NAMALWA (cell line): ENCODE measurements around the gene ERO1B.
"Not testable (repeated sequence)": the region's sequence is repeated elsewhere in the genome, so short reads cannot be mapped to it uniquely, and the experiment has no call there.

Experiments
- DNase-seq: peaks from one replicate; pipeline ENCODE4 v3.0.0-alpha.2; 2015; ENCODE audit warnings: low spot score

ERO1B gene

DNA sequence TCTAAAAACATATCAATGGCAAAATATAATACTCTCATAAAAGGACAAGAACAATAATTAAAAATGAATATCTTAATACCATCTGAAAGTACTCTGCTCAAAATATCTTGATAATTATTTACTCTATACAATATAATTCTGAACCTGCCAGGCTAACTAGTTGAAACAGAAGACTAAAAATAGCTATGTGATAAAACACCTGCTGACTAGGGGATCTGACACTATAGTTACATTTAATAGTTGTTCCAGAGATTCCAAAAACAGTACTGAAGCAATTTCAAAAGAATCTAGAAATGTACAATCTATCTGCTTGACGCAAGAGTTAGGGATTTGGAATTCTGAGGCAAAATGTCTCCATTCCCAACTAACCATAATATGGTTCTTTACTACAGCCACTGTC, 30.2 kb downstream of the ERO1B start:
- DNase-seq, result no peak

DNA sequence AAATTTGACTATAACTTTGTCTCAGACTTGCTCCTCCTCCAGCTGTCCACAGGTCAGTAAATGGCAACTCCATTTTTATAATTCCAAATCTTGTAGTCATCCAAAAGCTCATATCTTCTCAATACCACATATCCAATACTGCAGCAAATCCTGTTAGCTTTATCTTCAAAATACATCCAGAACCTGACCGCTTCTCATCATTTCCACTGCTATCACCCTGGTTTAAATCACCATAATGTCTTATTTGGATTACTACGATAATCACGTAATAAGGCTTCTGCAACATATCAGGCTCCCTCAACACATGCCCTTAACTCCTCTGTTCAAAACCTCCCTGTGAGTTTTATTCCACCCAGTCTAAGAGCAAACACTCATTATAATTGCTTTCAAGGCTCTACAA, 34.5 kb downstream of the ERO1B start:
- DNase-seq, result no peak

DNA sequence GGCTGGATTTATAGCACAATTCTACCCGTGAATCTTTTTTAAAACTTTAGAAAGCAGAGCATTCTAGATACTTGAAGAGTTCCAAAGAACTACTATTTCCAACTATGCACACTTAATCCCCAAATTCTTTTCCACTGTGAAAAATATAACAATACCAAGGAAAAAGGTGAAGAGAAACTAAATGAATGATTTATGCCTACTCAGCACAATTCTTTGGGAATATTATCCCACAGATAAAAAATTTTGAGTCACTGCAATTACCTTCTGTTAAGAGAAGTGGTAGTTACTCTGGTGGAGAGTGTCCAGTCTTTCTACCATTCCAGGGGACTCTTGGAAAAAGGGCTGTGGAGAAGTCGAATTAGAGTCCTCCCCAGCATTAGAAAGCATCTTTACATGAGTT, 39.2 kb downstream of the ERO1B start:
- no peak for DNase-seq

DNA sequence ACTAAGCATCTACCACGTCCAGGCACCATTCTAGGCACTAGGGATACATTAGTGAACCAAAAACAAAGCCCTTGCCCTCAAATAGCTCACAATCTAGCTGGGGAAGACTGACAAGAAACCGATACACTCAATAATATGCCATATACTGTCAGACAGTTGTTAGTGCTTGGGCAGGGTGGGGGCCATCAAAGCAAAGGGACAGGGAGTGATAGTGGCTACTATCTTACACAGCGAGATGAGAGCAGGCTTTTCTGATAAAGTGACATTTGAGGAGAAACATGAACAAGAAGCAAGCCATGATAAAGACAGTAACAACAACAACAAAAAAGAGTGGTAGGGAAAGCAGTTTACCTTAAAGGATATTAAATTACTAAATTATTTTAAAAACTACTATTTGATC, 41.1 kb downstream of the ERO1B start:
- no peak for DNase-seq

DNA sequence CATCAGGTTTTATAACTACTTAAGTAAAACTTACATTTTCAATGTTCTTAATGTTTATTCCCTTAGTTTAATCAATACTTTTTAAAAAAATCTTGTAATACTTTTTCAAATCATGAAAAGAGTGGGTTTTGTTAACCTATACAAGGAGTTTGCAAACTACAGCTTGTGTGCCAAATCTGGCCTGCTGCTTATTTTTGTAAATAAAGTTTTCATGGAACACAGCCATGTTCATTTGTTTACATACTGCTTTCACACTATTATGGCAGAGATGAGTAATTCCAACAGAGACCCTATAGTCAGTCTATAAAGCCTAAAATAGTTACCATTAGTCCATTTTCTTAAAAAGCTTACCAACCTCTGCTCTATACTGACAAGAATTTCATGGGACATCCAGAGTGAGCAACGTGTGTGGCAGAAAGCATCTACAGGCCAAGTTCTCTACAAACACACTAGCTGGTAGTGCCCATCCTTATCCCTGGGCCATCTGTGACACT, 42.6 kb downstream of the ERO1B start:
- DNase-seq, result no peak

DNA sequence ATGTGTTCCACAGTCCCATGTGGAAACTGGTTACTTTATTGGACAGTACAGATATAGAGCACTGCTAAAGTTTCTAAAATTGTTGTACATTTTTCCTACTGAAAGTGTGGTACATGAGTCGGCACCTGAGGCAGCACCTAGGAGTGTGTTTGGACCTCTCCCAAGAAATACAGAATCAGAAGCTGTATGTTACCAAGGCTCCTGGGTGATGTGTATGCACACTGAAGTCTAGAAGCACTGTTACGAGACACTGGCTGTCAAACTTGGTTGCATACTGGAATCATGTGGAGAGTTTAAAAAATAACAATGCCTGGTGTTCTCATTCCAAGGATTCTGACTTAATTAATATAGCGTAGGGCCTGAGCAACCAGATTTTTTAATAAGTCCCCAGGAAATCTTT, 46.6 kb downstream of the ERO1B start:
- DNase-seq, result no peak

DNA sequence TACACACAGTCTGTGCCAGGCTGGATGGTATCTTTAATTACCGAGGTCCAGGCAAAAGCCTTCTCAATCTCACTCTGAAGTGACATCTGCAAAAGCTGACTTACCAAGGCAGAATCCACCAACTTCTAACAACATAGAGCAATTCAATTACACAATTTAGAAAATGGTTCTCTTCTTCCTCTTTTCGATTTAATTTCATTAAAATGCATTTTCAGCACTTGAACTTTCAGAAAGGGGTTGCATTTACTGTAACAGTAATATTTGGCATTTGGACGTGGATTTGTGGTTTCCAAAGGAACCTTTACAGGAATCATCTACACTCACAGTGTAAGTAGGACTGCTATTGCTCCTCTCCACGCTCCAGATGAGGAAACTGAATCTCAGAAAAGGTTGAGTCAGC, 53.3 kb downstream of the ERO1B start:
- no peak for DNase-seq

DNA sequence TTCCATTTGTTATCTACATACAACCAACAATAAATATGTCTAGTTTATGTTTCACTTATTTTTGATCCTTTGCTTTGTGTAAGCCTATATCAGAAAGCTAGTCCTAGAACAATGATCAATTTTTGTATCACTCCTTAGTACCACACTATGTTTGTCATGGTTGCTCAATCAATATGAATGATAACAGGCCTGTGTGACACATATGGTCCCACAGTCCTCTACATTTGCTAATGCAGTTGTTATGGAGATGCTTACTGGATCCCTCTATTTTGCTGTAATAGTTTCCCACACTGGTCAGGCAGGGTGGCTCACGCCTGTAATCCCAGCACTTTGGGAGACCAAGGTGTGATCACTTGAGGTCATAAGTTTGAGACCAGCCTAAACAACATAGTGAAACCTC, 59.1 kb downstream of the ERO1B start:
- no peak for DNase-seq

DNA sequence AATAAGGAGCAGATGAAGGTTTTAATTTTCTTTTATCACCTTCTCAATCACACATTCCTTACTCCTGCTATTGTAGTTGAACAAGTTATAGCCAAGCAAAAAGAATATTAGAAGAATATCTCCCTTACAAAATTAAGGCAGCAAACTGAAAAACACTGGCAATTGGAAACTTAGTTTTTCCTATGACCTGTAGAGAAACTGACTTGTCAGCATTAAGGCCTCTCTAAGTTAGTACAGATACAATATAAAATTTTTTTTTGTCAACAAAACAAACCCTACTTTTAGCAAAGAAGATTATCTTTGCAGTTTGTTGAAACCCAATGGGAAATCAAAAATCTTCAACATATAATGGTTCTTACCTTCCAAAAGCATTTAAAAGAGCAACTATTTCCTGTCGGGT, 61.3 kb downstream of the ERO1B start:
- no peak for DNase-seq

DNA sequence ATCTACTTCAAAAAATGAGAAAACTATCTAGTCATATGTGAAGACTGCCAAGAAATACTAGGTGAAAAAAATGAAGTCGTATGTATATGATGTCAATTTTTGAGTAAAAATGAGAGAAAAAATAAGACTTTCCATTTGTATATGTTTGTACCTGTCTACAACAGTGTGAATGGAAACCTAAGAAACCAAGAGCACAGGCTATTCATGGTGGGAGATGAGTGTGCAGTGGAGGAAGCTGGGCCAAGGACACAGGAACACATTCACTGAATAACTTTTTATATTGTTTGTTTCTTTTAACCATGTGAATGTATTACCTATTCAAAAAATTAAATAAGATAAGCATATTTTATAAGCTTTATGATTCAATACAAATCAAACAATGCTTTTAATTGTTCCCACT, 67.0 kb downstream of the ERO1B start:
- DNase-seq, result no peak

DNA sequence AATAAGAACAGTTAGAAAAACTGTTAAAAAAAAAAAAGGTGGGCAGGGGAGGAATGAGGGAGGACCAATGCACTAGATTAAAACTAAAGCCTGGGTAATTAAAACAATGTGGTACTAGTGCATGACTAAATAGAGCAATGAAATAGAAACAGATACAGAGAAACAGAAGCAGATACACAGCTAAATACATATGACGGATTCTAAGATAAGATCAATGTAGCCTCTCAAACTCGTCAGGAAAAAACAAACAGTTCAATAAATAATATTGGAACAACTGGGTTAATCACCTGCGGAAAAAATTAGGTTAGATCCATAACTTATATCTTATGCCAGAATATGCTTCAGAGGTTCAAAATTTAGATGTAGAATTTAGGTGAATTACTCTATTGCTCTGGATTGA, 68.2 kb downstream of the ERO1B start:
- DNase-seq, result no peak

DNA sequence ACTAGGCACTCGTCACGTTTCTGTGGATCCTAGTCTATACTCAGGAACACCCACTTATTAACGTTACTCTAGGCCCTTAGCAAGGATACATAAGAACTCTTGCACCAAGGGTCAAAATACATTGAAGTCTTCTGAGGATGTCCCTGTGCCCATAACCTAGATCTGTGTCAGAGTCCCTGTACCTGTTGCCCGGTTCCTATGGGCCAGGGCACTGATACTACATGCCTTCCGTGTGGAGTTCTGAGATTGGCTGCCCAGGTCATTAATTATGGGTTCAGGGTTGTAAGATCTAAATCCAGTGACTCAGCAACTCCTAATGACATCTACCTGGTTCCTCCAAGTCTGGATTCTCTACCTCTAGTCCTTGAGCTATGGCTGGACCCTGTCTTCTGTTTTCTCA, 69.9 kb downstream of the ERO1B start:
- DNase-seq, result no peak

DNA sequence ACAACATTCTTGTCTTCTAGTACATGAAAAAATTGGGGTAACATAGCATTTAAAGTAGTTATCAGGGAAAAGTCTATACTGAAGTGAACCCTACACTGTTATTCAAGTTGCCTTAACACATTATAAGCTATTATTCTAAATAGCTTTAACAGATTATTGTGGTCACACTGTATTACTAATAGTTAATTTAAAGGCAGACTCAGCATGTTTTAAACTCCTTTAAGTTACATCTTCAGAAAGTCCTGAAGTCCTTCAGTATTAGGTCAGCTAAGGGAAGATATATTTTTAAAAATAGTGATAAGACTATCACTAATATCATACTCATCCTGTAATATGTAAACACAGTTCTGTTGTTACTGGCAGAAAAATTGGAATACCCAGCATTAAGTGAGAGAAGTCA, 72.0 kb downstream of the ERO1B start:
- no peak for DNase-seq

DNA sequence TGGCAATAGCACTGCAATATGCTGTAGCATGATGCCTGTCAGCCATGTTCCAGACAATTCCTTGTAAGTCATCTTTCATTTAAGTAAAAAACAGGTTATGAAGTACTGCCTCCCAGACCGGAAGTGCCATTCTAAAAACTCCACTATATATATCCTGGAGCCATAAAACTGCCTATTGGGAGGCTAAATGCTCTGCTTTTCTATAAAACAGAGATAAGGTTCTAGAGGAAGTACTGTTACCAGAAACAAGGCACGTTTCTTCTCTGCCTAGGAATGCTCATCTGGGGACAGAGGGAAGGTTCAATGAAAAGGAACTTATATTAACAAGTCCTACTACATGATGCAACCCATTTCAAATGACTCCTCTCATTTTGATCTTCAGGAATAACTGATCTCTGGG, 72.6 kb downstream of the ERO1B start:
- no peak for DNase-seq

DNA sequence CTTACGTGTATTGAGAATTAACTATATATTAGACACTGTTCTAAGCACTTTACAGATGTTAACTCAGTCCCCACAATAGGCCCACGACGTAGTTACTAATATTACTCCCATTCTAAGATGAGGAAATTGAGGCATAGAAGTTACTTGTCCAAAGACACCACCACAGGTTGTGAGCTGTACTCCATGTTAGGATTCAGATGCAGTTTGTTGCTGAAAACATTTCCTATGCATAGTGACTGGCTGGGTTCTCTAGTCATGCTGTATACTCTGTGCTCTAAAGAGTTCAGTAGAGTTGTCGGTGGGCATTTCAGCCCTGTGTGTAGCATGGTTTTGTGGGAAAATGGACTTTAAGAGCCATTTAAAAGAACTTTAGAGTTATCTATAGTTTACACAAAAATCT, 74.2 kb downstream of the ERO1B start:
- DNase-seq, result no peak

DNA sequence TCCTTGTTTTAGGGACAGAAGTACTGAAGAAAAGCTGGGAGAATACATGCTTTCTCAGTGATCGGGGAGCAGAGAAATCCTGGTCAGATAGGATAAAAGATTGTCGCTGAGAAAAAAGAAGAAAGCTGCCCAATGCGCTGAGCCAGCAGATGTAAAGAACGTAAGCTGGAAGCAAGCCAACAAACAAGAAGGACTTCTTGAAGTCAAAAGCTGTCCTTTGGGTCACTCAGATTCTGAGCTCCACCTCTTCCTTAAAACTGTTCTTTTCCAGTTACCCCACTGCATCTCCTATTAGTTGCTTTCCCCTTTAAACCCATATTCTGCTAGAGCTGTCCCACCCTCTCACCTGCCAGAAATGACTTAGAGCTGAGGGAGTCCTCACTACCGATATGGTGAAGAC, 74.6 kb downstream of the ERO1B start:
- no peak for DNase-seq

DNA sequence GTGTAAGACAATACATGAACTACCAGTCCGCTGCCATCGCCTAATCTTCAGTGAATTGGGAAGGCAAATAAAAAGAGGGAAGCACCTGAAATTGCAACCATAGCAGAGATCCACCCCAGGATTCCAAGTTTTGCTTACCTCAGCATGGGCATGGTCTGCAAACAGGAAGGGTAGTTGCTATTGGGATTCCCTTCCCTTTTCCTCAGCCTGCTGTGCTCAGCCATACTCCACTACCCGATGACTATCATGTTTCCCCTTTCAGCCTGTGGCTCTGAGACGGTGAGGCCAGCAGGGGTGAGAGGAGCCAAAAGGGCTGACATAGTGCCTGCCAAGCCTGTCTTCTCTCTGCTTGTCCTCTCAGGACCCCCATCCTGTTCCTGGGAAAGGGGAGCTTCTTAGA, 75.2 kb downstream of the ERO1B start:
- no peak for DNase-seq

DNA sequence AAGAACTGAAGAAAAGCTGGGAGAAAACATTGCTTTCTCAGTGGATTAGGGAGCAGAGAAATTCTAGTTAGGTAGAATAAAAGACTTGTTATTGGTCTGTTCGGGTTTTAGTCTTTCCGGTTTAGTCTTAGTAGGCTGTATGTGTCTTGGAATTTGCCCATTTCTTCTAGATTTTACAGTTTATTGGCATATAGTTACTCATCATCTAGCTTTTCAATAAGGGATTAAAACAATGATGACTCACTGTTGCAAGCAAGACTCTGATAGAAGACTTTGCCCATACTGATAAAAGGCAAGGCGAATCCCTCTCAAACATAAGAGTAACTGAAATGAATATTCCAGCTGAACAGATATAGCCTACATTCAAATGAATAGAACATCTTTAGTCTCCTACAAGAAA, 77.1 kb downstream of the ERO1B start:
- DNase-seq, result no peak

DNA sequence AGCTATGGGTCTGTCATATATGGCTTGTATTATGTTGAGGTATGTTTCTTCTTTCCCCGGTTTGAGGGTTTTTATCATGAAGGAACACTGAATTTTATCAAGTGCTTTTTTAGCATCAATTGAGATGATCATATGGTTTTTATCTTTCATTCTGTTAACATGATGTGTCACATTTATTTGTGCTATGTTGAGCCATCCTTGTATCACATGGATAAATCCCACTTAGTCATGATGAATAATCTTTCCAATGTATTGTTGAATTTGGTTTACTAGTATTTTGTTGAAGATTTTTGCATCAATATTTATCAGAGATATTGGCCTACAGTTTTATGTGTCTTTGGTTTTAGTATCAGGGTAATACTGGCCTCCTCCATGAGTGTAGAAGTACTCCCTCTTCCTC, 77.7 kb downstream of the ERO1B start:
- no peak for DNase-seq

DNA sequence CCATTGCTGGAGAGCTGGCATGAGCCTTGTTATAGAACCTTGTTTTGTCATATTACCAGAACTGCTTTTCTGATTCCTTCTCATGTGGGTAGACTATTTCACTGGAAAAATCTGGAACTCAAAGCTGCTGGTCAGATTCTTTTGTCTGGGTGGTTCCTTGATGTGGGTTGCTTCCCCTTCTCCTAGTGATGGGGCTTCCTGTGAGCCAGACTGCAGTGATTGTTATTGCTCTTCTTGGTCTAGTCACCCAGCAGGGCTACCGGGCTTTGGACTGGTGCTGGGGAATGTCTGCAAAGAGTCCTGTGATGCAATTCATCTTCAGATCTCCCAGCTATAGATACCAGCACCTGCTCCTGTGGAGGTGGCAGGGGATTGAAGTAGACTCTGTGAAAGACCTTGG, 80.0 kb downstream of the ERO1B start:
- no peak for DNase-seq

DNA sequence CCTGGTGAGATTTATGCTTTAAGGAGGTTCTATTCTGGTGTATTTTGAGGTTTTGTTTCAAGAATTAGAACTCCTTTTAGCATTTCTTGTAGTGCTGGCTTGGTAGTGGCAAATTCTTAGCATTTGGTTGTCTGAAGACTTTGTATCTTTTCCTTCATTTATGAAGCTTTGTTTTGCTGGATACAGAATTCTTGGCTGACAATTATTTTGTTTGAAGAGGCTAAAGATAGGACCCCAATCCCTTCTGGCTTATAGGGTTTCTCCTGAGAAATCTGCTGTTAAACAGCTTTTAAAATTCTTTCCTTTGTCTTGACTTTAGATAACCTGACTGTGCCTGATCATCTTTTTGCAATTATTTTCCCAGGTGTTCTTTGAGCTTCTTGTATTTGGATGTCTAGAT, 80.8 kb downstream of the ERO1B start:
- no peak for DNase-seq

DNA sequence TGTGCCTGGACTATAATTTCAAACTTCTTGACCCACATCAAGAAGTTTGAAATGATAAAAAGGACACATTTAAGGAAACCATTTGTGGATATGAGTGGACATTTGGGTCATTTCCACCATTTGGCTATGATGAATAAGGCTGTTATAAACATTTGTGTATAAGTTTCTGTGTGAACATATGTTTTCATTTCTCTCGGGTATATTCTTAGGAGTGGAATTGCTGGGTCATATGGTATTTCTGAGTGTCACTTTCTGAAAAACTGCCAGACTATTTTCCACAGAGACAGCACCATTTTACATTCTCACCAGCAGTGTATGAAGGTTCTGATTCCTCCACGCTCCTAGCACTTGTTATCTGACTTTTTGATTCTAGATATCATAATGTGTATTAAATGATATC, 88.6 kb downstream of the ERO1B start:
- no peak for DNase-seq

DNA sequence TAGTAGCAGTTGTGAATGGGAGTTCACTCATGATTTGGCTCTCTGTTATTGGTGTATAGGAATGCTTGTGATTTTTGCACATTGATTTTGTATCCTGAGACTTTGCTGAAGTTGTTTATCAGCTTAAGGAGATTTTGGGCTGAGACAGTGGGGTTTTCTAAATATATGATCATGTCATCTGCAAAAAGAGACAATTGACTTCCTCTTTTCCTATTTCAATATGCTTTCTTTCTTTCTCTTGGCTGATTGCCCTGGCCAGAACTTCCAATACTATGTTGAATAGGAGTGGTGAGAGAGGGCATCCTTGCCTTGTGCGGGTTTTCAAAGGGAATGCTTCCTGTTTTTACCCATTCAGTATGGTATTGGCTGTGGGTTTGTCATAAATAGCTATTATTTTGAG, 93.7 kb downstream of the ERO1B start:
- not testable (repeated sequence) for DNase-seq

DNA sequence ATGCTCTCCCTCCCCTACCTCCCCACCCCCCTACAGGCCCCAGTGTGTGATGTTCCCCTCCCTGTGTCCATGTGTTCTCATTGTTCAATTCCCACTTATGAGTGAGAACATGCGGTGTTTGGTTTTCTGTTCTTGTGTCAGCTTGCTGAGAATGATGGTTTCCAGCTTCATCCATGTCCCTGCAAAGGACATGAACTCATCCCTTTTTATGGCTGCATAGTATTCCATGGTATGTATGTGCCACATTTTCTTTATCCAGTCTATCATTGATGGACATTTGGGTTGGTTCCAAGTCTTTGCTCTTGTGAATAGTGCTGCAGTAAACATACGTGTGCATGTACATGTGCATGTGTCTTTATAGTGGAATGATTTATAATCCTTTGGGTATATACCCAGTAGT, 95.3 kb downstream of the ERO1B start:
- DNase-seq, result not testable (repeated sequence)

DNA sequence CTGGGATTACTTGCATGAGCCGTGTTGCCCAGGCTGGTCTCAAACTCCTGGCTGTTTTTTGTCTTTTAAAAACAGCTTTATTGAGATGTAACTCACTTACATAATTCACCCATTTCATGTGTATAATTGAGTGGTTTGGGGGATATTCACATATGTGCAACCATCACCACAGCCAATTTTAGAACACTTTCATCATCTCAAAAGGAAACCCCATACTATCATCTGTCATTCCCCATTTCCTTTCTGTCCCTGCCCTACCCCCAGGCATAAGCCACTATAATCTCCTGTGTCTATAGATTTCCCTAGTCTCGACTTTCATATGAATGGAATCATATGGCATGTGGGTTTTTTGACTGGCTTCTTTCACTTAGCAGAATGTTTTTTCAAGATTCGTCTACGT, 96.1 kb downstream of the ERO1B start:
- no peak for DNase-seq
